Ishikawa (cell line): Measurements from ENCODE around the gene HAGHL.

Experiments
- CEBPB ChIP-seq: IDR thresholded peaks from 2 replicates; pipeline ENCODE4 v1.6.1; 2012
- CREB1 ChIP-seq: IDR thresholded peaks from 2 replicates; pipeline ENCODE4 v1.6.1; 2012; ENCODE audit warnings: low read depth
- MAX ChIP-seq: IDR thresholded peaks from 2 replicates; pipeline ENCODE4 v1.6.1; 2012
- REST ChIP-seq: IDR thresholded peaks from 2 replicates; pipeline ENCODE4 v1.6.1; 2012; ENCODE audit warnings: low read depth, mild to moderate bottlenecking
- TAF1 ChIP-seq: IDR thresholded peaks from 2 replicates; pipeline ENCODE4 v1.6.1; 2012; ENCODE audit warnings: low read depth, mild to moderate bottlenecking
- TCF12 ChIP-seq: IDR thresholded peaks from 2 replicates; pipeline ENCODE4 v1.6.1; 2012; ENCODE audit warnings: low read depth

GRCh38 chr16:700684-701584 lies 26.0 kb upstream of the HAGHL start:
- TF ChIP-seq TCF12 (no peak), CREB1 (no peak), TAF1 (no peak), REST (peak; percentile 97), MAX (peak; percentile 22; the same call in 1 of the 2 replicates), CEBPB (no peak)
